COLO668 (cell line): ENCODE results near the gene PARD6A.
"Not testable (repeated sequence)": the region's sequence is repeated elsewhere in the genome, so short reads cannot be mapped to it uniquely, and the experiment has no call there.

Experiments
- DNase-seq: peaks from one replicate; lab custom pipeline; 2025; ENCODE audit not compliant: unreplicated experiment; lab: John Stamatoyannopoulos, UW

The PARD6A gene

DNA sequence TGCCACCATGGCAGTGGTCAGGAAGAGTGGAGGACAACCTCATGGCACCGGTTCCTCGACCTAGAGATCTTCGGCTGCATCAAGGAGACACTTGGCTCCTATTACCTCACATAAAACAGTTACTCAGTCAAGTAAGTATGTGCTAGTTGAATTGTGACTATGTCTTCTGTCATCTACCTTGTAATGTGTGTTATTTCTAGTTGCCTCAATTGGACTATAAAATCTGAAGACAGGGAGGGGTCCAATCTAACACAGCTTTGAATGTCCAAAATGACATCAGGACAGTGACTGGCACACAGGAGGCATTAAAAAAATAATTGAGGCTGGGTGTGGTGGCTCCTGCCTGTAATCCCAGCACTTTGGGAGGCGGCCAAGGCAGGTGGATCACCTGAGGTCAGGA lies 23.0 kb downstream of the PARD6A start:
- no peak for DNase-seq

DNA sequence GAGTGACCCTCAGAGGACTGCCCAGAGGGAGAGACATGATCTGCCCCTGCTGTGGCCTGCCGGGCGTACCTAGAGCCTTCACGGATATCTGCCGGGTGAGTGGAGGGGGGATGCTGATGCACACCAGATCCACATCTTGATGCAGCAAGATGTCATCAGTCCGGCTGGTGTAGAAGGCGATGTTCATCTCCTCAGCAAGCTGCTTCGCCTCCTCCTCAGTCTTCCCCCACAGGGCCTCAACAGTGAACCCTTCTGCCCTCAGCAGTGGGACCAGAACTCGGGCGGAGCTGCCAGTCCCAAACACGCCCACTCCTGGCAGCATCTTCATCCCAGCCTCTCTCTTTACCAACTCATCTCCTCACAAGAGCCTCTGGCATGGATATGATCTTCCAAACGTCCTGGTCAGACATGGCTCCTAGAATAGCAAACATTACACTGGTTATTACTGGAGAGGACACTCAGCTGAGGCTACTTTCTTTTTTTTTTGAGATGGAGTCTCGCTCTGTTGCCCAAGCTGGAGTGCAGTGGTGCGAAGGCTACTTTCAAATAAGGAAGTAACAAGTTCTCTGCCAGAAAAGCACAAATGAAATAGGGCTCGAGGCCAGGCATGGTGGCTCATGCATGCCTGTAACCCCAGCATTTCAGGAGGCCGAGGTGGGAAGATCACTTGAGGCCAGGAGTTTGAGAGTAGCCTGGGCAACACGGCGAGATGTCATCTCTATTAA lies 24.8 kb downstream of the PARD6A start:
- DNase-seq = no peak

DNA sequence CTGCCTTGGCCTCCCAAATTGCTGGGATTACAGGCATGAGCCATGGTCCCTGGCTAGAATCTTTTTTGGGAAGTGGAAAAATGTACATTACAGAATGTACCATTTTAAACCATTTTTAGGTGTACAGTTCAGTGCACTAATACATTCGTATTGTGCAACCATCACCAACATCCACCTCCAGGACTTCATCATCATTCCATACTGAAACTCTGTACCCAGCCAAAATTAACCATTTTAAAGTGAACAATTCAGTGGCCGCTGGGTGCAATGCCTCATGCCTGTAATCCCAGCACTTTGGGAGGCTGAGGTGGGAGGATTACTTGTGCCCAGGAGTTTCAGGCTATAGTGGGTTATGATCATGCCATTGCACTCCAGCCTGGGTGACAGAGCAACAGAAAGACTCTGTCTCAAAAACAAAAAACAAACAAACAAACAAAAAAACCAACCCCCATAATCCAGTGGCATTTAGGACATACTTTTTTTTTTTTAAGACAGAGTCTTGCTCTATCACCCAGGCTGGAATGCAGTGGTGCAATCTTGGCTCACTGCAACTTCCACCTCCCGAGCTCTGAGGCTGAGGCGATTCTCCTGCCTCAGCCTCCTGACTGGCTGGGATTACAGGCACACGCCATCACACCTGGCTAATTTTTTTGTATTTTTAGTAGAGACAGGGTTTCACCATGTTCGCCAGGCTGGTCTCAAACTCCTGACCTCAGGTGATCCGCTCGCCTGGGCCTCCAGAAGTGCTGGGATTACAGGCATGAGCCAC lies 32.9 kb downstream of the PARD6A start:
- not testable (repeated sequence) for DNase-seq

DNA sequence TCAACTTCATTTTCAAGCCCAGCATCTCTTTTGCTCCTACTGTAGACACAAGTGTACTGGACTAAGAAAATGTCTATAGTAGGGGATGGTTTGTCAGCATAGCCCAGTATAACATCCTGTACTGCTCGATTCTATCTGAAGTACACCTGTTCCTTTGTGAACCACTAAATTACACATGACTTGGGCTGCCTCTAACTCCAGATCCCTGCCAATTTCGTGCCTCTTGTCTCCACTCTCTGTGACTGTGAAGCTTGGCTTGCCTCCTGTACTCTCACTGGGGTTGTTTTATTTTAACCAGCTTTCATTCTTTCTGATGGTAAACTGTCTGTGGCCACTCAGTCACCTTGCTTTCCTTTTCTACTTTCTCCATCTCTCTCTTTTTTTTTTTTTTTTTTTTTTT lies 33.9 kb downstream of the PARD6A start:
- DNase-seq = no peak

DNA sequence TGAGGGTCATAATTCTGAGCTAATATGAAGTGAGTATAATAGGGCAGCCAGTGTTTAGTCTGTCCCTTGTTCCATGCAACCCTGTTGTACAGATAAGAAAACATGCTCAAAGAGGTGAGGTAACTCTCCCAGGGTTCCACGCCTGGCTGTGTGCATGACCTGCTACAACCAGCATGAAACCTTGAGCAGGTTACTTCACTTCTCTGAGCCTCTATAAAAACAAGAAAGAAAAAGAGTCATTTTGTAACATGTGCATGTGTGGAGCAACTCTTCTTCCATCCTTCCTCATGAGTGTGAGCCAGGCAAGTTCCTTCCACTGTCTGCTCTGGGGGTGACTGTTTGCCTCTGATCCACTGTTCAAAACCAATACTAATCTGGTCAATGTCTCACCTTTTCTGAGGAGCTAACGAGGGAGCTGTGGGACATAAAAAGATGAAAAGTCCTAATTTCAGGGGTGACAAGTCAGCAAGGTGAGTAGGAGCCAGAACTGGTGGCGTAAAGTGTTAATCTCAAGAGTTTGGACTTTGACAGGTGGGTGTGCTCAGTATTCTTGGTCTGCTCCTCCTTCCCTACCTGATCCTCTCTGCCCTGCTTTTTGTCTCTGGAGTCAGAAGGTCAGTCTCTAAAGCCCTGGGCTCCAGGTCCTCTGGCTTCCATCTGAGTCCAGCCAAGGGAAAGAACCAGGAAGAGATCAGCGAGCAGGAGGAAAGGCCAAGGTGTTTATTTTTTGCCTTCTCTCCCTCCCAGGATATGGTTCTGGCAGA lies 36.8 kb downstream of the PARD6A start:
- no peak for DNase-seq

DNA sequence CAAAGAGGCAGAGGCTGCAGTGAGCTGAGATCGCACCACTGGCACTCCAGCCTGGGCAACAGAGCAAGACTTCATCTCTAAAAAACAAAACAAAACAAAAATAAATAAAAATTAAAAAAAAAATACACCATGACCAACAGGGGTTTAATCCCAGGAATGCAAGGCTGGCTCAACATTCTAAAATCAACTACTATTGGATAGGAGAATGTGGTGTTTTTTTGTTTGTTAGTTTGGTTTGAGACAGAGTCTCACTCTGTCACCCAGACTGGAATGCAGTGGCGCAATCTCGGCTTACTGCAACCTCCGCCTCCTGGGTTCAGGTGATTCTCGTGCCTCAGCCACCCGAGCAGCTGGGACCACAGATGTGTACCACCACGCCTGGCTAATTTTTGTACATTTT lies 38.5 kb downstream of the PARD6A start:
- DNase-seq = no peak

DNA sequence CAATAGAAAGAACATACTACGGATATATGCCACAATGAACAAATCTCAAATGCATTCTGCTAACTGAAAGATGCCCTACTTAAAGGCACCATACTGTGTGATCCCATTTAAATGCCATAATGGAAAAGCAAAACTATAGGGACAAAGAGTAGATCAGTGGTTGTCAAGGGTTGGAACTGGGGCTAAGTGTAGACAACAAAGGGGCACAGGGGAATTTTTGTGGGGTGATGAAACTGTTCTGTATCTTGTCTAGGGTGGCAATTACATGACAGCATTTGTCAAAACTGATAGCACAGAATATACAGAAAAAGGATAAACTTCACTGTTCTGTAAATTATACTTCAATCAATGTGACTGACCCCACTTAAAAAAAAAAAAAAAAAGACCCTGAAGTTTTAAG lies 40.7 kb downstream of the PARD6A start:
- no peak for DNase-seq

DNA sequence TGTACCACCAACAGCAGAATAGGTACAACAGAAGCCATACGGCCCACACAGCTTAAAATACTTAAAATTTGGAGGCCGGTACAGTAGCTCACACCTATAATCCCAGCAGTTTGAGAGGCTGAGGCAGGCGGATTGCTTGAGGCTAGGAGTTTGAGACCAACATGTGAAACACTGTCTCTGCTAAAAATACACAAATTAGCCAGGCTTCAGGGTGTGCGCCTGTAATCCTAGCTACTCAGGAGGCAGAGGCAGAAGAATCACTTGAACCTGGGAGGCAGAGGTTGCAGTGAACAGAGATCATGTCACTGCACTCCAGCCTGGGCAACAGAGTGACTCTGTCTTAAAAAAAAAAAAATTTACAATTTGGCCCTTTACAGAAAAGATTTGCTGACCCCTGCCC lies 41.4 kb downstream of the PARD6A start:
- no peak for DNase-seq

DNA sequence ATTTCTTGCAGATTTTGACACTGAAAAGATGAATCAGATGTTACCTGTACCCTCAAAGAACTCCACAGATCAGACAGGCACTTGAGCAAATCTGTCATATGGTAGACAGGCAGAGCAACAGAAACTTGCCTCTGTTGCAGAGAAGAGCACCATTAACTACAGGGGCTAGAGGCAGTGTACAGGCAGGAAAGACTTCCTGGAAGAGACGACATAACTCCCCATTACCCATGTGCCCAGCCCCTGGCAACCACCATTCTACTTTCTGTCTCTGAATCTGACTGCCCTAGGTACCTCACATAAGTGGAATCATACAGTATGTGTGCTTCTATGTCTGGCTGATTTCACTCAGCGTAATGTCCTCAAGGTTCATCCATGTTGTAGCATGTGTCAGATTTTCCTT lies 42.9 kb downstream of the PARD6A start:
- DNase-seq = no peak

DNA sequence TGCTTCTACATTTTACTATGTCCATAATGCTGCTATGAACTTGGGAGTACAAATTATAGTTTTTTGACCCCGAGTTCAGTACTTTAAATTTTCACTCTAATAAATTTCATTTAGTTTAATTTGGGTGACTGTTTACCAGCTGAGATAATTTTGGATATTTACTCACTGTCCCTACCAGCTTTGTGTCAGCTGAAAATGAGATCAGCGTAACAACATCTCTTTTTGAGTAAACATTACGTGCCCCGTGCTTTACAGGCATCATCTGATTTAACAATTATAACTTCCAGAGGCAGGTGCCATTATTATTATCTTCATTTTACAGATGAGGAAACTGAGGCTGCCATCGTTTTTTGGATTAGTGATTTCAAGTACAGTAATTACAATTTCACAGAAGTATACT lies 43.4 kb downstream of the PARD6A start:
- no peak for DNase-seq

DNA sequence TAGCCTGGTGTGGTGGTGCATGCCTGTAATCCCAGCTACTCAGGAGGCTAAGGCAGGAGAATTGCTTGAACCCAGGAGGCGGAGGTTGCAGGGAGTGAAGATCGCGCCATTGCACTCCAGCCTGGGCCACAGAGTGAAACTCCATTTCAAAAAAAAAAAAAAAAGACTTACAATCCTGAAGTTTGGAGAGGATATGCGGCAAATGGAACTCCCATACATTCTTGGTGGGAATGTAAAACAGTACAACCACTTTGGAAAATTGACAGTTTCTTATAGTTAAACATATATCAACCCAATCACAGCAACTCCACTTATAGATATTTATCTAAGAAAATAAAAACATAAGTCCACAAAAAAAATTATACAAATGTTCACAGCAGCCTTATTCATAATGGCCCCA lies 46.5 kb downstream of the PARD6A start:
- no peak for DNase-seq

DNA sequence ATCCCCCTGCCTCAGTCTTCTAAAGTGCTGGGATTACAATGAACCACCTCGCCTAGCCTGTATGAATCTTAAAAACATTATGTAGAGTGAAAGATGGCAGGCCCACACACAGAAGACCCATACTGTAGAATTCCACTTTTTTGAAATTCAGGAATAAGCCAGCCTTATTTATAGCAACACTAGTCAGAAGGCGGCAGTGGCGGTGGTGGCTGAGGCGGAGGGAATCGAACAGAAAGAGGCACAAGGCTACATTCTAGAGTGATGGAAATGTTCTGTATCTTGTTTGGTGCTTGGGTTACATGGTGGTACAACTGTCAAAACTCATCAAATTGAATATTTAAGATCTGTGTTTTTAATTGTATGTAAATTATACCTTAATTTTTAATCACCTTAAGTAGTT lies 47.0 kb downstream of the PARD6A start:
- no peak for DNase-seq

DNA sequence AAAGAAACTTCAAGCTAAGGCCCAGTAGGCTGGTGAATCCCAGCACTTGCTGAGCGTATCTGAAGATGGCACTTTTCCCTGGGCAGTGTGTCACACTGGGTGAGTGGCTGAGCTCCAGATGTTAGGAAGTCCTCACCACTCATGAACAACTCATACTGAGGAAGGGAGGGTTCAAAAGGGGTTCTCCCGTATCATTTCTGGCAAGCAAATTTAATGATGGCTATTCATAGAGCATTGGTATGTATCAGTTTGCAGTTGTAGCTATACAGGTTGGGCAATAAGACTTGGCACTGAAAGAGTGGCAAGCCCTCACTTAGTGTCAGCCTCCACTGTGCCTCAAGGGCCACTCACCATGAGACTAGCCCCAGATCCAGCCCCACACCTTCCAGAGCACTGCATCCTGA lies 47.6 kb downstream of the PARD6A start:
- no peak for DNase-seq

DNA sequence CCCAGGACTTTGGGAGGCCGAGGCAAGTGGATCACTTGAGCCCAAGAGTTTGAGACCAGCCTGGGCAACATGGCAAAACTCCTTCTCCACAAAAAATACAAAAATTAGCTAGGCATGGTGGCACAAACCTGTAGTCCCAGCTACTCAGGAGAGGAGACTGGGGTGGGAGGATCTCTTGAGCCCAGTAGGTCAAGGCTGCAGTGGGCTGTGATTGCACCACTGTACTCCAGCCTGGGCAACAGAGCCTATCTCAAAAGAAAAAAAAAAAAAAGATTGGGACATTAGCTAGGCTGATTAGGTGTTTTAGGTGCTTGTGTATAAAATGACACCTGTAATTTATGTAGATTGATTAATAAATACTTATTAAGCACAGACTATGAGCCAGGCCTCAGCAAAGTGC lies 48.3 kb downstream of the PARD6A start:
- DNase-seq = no peak

DNA sequence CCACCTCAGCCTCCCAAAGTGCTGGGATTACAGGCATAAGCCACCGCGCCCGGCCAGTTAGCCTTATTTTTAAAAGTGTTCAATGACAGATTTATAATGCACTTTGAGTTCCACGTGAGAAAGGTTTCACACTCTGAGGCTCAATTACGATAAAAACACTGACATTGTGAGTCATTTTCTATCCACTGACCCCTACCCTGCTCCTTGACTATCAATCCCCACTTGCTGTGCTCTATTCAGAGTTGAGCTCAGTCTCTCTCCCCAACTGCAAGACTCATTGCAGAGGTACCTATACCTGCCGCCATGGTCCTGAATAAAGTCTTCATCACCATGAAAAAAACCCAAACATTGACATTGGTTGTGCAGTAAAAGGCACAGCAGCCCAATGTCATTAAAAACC lies 49.8 kb downstream of the PARD6A start:
- no peak for DNase-seq
